ENCODE results near the gene PTPRN2.

PTPRN2 gene

DNA sequence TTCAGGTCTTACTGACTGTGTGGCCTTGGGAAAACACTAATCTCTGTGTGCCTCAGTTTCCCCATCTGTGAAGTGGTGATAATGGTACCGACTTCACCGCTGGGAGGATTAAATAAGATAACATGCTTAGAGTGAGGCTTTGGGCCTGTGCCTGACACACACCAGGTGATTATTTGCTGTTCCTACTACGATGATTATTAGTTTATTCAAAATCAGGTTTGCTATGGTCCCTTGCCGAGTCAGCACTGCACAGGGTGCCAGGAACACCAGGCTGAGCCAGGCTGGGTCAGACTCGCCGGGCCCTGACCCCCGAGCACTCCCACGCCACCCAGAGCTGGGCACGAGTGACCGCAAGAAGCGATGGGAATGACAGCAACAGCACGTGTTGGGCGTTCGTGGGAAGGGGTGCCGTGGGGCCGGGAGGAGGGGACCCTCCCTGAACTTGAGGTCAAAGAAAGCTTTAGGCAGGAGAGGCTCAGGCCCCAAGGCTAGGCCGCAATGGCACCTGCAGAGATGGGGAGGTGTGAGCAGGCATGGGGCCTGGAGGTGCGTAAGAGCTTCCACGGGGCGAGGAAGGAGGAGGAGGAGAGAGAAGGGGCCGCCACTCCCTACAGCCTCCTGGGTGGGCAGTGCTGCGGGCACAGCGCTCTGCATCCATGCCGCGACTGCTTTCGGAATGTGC, 925.4 kb downstream of the PTPRN2 start:
- TF ChIP-seq GATA2 (IDR thresholded peaks at IDR 0.05; ENCODE audit: low read depth, low read length) (no peak), GATA3 (IDR thresholded peaks at IDR 0.05; ENCODE audit: low read depth, low read length) (no peak)

DNA sequence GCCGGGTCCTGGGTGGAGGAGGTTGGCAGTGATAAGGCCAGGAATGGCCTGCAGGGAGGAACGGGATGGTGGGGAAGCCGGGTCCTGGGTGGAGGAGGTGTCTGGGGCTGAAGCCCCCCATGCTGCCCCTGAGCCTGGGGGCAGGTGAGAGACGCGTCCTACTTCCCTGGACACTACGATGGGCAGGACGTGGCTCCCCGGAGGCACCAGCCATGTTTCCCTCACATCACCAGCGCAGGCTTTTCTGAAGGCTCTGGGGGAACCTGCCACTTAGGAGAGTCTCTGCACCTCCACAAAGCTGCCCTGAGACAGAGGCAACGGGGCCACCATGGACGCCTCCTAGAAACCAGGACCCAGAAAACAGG, 926.0 kb downstream of the PTPRN2 start:
- TF ChIP-seq GATA2 (IDR thresholded peaks at IDR 0.05; ENCODE audit: low read depth, low read length) (no peak), GATA3 (IDR thresholded peaks at IDR 0.05; ENCODE audit: low read depth, low read length) (no peak)

DNA sequence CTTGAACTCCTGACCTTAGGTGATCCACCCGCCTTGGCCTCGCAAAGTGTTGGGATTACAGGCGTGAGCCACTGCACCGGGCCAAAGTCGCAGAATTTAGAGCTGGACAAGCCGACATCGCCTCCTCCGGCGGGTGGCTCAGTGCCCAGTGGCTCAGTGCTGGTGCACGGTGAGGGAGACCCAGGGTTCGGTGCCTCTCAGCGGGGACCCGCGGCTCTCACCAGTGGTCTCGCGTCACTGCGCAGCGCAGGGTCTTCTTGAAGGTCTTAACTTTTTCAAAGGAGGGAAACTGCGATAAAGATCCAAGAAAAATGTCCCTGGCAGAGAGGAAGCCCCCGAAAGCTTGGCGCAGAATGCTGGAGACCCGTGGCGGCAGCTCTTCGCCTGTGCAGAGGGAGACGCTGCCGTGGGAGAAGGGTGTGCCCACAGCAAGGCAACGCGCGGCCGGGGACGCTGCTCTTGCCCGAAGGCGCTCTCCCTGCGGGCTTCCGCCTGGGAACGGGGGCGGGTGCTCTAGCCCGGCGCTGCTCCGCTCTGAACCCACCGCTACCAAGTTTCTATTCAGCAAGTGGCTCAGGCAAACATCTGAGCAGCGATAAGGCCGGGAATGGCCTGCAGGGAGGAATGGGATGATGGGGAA, 926.5 kb downstream of the PTPRN2 start:
- TF ChIP-seq GATA3 (IDR thresholded peaks at IDR 0.05; ENCODE audit: low read depth, low read length): no peak
- TF ChIP-seq GATA2 (IDR thresholded peaks at IDR 0.05; ENCODE audit: low read depth, low read length): no peak

DNA sequence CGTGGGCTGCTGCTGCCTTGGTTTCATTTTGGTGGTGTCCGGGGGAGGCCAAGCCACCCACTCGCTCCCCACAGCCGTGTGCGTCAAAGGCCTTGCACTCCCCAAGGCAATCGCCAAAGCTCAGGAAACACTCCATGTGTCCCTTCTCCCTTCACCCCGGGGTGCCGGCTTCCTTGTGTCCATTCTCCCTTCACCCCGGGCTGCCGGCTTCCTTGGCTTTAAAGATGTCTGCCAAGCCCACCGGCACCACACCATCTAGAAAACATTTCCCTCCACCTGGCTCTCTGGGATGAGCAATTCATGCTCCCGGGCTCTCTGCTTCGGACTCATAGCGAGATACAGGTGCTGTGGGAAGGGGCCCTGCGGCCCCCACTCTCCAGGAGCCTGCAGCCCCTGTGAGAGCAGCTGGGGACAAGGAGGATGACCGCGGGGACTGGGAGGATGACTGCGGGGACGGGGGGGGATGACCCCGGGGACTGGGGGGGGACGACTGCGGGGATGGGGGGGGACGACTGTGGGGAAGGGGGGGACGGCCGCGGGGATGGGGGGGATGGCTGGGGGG, 928.7 kb downstream of the PTPRN2 start:
- TF ChIP-seq GATA2 (IDR thresholded peaks at IDR 0.05; ENCODE audit: low read depth, low read length) (no peak), GATA3 (IDR thresholded peaks at IDR 0.05; ENCODE audit: low read depth, low read length) (no peak)

DNA sequence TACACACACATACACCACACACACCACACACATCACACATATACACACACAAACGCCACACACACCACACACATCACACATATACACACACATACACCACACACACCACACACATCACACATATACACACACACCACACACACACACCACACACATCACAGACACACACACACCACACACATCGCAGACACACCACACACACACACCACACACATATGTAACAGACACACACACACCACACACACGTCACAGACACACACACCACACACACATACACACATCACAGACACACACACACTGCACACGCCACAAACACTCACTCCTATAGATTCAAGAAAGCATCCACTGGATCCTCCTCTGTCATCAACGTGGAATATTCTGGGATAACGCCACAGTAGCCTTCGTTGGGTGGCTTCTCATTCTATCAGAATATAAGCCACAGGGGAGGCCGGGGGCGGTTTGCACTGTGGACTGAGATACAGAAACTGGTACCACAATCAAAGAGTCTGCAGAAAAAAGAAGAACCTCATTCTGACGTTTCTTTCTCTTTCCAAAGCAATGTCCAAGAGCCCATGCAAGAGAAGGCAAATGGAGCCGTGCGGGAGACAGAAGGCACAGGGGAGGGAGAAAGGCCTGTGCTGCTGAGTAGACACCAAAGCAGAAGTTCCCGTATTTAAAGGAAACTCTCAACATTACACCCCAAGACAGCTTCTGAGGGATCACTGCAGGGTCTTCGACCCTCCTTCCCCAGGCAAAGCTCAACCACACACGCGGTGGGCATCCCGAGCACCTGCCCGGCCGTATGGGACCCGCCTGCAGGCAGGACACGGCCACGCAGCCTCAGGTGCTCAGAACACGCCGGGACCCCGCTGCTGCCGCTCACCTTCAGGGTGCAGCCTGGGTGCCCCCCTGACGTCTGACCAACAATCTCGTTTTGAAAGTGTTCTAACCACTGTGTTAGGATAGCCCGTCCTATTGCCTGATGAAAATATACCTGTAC, 929.6 kb downstream of the PTPRN2 start:
- TF ChIP-seq GATA3 (IDR thresholded peaks at IDR 0.05; ENCODE audit: low read depth, low read length): no peak

DNA sequence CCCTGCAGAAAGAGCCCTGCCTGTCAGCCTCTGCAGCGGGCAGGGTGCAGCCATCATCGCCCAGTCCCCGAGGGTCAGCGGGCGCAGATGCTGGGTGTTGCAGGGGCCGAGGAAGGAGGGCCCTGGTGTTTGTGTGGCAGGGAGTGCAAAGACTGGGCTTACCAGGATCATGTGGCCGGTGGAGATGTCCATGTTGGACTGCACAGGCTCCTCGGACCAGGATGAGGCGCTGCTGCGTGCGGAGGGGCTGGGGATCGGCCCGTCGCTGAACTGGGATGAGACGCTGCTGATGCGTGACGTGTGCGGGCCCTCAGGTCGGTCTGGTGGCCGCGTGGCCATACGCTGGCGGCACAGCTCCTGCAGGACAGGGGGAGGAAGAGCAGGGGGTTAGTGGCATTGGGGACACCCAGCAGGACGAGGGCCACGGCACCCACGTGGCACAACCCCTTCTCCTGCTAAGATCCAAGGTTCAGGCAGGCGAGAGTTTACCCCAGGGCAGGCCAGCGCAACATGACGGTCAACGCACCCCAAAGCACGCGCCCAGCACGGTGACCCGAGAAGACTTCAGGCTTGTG, 931.3 kb downstream of the PTPRN2 start:
- no peak for TF ChIP-seq GATA2 (IDR thresholded peaks at IDR 0.05; ENCODE audit: low read depth, low read length)
- TF ChIP-seq GATA3 (IDR thresholded peaks at IDR 0.05; ENCODE audit: low read depth, low read length): no peak

DNA sequence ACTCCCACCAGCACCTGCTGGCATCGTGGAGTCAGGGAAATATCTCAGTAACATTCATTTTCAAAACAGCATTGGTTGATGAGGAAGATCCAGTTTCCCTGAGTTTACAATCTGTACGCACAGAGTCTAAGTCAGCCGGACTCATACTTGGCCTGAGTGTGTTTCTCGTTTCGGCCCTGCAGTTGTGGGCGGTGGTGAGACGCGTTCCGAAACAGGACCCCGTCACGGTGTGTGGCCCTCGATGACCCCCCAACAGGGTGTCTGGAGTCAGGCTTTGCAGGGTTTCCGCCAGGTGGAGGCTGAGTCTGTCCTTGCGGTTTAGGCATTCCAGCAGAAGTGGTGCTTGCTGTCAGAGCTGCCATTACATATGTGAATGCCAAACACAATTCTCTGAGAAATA, 933.3 kb downstream of the PTPRN2 start:
- no peak for TF ChIP-seq GATA3 (IDR thresholded peaks at IDR 0.05; ENCODE audit: low read depth, low read length)
- TF ChIP-seq GATA2 (IDR thresholded peaks at IDR 0.05; ENCODE audit: low read depth, low read length): no peak

DNA sequence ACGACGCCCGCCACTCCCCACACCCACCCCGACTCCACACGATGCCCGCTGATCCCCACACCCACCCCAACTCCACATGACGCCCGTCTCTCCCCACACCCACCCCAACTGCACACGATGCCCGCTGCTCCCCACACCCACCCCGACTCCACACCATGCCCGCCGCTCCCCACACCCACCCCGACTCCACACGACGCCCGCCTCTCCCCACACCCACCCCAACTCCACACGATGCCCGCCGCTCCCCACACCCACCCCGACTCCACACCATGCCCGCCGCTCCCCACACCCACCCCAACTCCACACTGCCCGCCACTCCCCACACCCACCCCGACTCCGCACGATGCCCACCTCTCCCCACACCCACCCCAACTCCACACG, 933.8 kb downstream of the PTPRN2 start:
- TF ChIP-seq GATA2 (IDR thresholded peaks at IDR 0.05; ENCODE audit: low read depth, low read length) (no peak), GATA3 (IDR thresholded peaks at IDR 0.05; ENCODE audit: low read depth, low read length) (no peak)

DNA sequence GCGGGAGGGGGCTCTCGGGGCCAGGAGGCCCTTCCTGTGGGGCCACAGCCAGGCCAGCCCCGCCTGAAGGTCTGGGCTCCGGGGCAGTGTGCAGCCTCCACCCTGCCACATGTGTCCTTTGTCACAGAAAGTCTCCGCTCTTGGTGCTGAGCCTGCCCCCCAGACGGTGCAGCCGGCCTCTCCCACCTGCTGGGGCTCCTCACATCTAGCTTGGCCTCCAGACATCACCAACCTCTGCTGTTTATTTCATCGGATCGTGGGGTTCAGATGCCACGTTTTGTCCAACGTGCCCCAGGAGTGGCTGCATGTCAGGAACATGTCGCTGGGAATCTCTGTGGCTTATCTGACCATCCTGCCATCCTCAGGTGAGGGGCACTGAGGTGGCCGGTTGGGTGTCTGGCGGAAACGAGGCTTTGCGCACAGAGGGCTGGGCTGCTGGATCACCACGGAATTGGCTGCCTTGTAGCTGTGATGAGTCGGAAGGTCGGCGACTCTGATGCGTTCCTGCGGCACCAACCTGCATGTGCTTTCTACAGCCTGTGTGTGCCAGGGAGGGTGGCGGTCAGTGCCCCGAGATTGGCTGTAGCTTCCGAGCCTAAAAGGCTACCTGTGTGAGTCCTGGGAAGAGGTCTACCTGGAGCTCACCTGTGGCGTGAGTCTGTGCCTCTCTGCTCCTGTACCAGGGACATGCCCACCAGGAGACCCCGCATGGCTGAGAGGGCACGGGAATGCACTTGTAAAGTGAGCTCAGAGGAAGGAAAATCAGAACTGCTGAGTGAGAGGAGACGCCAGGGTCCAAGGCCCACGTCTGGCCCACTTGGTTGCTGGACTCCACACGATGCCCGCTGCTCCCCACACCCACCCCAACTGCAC, 934.4 kb downstream of the PTPRN2 start:
- no peak for TF ChIP-seq GATA2 (IDR thresholded peaks at IDR 0.05; ENCODE audit: low read depth, low read length)
- no peak for TF ChIP-seq GATA3 (IDR thresholded peaks at IDR 0.05; ENCODE audit: low read depth, low read length)

DNA sequence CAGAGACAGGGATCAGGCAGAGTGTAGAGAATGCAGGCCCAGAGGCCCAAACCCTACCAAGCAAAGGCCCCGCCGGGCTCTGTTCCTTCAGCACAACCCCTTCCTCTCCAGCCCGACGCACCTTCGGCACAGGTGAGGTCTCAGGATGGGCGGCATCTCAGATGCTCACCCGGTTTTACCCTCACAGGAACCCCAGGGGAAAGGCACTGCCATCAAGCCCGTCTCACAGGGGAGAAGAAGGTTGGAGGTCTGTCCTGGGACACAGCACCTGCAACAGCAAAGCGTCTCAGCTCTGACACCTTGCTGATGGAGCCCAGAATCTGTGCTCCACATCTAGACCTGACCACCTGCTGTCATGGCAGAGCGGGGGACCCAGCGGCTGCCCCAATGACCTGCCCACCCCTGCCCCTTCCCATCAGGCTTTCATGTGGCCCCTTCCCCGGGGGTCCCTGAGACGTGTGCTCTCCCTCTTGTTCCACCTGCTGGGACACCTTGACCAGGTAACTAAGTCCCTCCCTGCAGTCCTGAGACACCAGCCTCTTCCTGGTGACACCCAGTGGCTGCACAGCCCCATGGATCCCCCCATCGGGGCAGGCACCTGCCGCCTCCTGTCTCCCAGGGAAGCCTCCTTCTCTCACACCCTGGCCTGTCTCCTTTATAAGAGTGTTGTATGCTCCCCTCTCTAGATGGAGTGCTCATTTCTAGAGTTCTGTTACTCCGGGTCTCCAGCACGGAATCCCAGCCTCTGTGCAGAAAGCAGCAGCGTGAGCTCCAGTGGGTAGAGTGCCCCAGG, 935.3 kb downstream of the PTPRN2 start:
- TF ChIP-seq GATA3 (IDR thresholded peaks at IDR 0.05; ENCODE audit: low read depth, low read length) (no peak), GATA2 (IDR thresholded peaks at IDR 0.05; ENCODE audit: low read depth, low read length) (no peak)

DNA sequence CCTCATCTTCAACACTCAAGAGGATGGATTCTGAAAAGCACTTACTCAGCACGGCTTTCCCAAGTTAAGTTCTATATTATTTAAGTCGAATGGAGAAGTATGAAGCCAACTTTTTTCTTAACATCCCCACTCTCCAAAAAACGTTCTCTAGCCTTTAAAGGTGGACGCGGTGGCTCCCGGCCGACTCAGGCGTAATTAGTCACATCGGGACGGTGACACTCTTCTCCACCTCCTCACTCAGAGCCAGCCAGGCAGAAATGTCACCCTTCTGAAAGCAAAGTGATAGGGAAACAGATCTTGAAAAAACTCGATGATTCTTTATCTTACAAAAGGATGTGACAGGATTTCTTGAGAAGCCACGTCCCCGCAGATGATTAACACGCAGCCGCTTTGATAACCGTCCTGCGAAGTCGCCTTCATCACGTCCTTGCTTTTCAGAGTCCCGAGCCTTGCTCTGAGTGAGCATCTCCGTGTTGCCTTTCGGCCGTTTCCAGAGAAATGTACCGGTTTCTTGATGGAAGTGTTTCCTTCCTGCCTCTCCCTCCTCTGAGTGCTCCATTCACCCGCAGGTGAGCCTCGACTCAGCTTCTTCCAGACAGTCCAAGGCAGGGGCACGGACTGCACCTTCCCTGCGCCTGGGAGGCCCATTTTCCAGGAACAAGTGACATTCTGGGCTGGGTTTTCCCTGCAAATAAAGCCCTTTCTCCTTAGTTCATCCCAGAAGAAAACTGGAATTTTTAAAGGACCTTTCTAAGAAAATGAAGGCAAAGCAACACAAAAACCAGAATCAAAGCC, 936.1 kb downstream of the PTPRN2 start:
- TF ChIP-seq GATA2 (IDR thresholded peaks at IDR 0.05; ENCODE audit: low read depth, low read length) (no peak), GATA3 (IDR thresholded peaks at IDR 0.05; ENCODE audit: low read depth, low read length) (no peak)

DNA sequence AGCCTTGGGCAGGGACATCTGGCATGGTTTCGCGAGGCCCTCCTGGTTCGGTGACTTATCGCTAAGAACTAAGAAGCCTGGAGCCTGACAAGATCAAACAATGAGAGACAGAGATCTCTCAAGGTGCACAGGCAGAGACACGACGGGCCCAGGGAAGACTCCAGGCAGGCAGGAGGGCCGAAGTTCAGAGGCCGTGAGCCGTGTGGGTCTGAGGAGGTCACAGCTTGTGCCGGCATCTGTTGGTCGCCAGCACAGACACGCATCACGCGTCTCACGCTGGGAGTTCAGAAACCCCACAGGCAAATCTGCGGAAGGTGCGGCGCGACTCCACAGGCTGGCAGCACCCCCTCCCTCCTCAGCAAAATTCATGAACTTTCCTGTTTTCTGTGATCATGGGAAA, 936.8 kb downstream of the PTPRN2 start:
- TF ChIP-seq GATA2 (IDR thresholded peaks at IDR 0.05; ENCODE audit: low read depth, low read length) (no peak), GATA3 (IDR thresholded peaks at IDR 0.05; ENCODE audit: low read depth, low read length) (no peak)

Data from SH-SY5Y (cell line).